GM18867 (cell line): ENCODE measurements around the gene ACVRL1.

ENCODE experiments used
- ATAC-seq: cut with Tn5 transposase; IDR thresholded peaks from one replicate; pipeline ENCODE4 v1.9.1; 2021; ENCODE audit warnings: mild to moderate bottlenecking, moderate library complexity; ENCODE audit not compliant: unreplicated experiment

ACVRL1 gene

DNA sequence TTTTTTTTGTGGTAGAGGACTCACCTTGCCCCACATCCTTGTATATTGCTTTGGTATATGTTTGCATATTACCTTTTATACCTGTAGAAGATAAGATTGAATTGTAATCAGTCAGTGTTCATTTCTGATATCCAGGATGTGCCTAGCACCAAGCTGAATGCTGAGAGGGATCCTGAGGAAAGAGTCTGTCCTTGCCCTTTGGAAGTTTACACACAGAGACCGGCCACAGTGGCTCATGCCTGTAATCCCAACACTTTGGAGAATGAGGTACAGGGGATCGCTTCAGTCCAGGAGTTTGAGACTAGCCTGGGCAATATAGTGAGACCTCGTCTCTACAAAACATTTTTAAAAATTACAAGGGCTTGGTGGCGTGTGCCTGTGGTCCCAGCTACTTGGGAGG is 52.6 kb downstream of the ACVRL1 start:
- no peak for ATAC-seq

DNA sequence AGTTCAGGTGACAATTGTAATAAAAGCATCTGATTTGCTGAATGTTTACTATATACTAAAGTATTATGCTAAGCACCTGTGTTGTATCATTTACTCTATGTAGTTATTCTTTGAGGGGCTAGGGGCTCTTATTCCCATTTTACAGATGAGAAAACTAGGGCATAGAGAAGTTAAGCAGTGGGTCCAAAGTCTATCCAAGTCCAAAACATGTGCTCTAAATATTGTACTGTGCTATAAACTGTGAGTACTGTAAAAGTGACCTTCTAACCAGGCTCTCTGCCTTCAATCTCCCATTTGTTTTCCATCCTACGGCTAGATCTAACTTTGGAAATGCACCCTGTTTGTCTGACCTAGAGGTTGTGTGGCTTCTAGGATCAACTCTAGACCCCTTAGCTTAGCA is 53.2 kb downstream of the ACVRL1 start:
- no peak for ATAC-seq

- no peak for ATAC-seq
These were observed 53.6 kb downstream of the ACVRL1 start for GRCh38 chr12:51960890-51961289.

DNA sequence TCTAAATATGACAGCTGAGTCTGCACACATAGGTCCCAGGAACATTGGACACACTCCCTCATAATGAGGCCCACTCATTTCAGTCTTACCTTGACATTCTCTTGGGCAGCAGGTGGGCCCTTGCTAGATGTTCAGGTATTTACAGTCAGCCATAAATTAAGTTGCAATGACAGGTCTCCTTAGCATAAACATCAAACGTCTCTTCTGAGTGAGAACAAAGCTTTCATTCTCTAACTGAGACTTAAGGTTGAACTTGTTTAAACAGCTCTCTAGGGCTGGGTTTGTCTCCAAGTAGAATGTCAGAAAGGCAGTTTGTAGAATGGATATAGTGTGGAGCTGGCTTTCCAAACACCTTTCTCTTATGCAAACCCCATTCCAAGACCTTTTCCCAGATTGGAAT is 54.5 kb downstream of the ACVRL1 start:
- ATAC-seq, result no peak

- ATAC-seq, result no peak
These were observed 55.4 kb downstream of the ACVRL1 start for GRCh38 chr12:51962737-51963136.

DNA sequence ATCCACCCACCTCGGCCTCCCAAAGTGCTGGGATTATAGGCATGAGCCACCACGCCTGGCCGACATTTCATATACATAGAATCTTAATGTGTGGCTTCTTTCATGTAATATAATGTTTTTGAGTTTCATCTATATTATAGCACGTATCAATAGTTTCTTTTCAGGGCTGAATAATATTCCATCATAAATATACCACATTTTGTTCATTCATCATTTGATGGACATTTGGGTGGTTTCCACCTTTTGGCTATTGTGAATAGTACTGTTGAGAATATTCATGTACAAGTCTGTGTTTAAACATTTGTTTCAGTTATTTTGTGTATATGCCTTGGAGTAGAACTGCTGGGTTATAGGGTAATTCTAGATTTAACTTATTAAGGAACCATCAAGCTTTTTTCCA is 56.2 kb downstream of the ACVRL1 start:
- no peak for ATAC-seq

DNA sequence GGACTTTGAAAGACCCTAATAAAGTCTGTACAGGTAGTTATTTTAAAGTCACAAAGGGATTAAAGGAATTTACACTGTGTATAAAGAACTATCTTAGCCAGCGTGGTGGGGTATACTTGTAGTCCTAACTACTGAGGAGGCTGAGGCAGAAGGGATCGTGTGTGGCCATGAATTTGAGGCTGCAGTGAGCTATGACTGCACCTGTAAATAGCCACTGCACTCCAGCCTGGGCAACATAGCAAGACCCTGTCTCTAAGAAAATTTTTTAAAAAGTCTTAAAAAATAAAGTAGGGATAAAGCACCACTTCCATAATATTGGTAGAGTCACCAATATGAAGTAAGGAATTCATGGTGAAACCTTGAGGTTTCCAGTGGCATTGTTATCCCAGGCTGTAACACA is 62.3 kb downstream of the ACVRL1 start:
- no peak for ATAC-seq

DNA sequence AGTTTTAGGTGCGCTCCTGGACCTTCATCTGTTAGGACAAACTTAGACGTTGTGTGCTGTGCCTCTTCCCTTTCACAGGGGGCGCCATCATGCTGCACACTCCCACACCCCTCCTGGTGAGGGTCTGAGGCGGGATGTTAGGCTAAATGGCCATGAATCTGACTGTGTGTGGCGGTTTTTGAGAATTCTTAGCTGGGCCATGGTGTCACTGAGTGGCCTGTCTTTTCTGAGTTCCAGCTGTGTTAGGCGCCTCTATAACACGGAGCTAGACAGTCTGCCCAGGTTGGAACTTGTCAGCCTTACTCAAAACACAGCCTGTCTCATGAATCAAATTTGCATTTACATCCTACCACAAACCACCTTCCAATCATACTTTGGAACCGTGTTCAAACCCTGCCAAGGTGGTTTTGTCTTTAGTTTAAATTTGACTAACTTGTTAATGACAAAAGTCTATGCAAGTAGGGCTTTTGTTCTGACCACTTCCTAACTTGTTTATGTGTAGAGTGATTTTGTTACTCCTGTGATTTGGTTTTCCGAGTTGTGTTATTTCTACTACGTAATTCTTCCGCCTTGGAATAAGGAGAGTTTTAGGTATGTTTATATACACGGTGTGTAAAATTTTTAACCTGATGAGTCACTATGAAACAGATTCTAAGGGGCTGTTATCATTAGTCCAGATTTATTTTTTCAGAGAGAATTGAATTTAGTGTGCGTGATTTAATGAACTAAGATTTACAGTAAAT is 63.8 kb downstream of the ACVRL1 start:
- peak; percentile 90 for ATAC-seq

GRCh38 chr12:51971679-51972421 is 64.5 kb downstream of the ACVRL1 start:
- ATAC-seq, result peak; percentile 43

GRCh38 chr12:51972422-51972812 is 65.1 kb downstream of the ACVRL1 start:
- ATAC-seq, result no peak

DNA sequence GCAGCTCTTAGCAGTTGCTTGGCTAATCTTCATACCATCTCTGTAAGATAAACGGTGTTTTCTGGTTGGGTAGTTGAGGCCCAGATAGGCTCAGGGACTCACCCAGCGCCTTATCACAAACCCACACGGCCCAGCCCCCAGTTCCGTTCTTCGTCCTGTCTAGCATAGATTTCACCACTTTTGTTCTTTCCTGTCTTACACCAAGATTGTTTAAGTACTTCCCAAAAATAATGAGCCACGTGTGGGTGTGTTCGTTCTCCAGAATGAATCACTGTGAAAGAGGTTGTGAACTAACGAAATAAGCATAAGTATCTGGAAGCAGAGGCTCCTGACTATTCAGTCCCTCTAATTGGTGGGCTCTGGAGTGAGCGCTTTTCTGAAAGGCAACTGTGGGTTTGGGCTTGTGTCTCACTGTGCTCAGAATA is 65.6 kb downstream of the ACVRL1 start:
- ATAC-seq, result no peak
